H9 (cell line): ENCODE data around the gene OGG1. TPM values are rescaled to one million over a fixed set of nuclear protein-coding genes. Genes with fewer than 3 reads are reported as not detected.

Experiments used
- DNase-seq: peaks from one replicate; pipeline ENCODE4 v3.0.0-alpha.2; 2017
- H2AFZ ChIP-seq: one replicate; pipeline ENCODE4 v1.6.1; 2013; ENCODE audit warnings: mild to moderate bottlenecking, low read length, control low read depth, moderate library complexity
- H2AK5ac ChIP-seq: 2 replicates; pipeline ENCODE4 v1.6.1; 2013; ENCODE audit warnings: low read length, control low read depth, mixed read lengths; ENCODE audit not compliant: insufficient read length
- H2BK120ac ChIP-seq: one replicate; pipeline ENCODE4 v1.6.1; 2013; ENCODE audit warnings: low read depth, mild to moderate bottlenecking, low read length, control low read depth, inconsistent platforms; ENCODE audit not compliant: poor library complexity, severe bottlenecking
- H2BK12ac ChIP-seq: 2 replicates; pipeline ENCODE4 v1.6.1; 2013; ENCODE audit warnings: low read length, control low read depth, mixed read lengths, low read depth; ENCODE audit not compliant: insufficient read length
- H2BK15ac ChIP-seq: 2 replicates; pipeline ENCODE4 v1.6.1; 2013; ENCODE audit warnings: low read depth, low read length, control low read depth
- H2BK20ac ChIP-seq: one replicate; pipeline ENCODE4 v1.6.1; 2013; ENCODE audit warnings: low read depth, mild to moderate bottlenecking, low read length, control low read depth, inconsistent platforms; ENCODE audit not compliant: poor library complexity, severe bottlenecking
- H2BK5ac ChIP-seq: 2 replicates; pipeline ENCODE4 v1.6.1; 2013; ENCODE audit warnings: low read length, control low read depth, mixed read lengths; ENCODE audit not compliant: insufficient read length
- H3K14ac ChIP-seq: 2 replicates; pipeline ENCODE4 v1.6.1; 2013; ENCODE audit warnings: low read length, control low read depth; ENCODE audit not compliant: insufficient read depth
- H3K18ac ChIP-seq: 2 replicates; pipeline ENCODE4 v1.6.1; 2013; ENCODE audit warnings: low read depth, mild to moderate bottlenecking, mixed read lengths, low read length, control low read depth; ENCODE audit not compliant: insufficient read length
- H3K23ac ChIP-seq: 2 replicates; pipeline ENCODE4 v1.6.1; 2013; ENCODE audit warnings: low read length, control low read depth, mixed read lengths, low read depth; ENCODE audit not compliant: insufficient read length
- H3K23me2 ChIP-seq: 2 replicates; pipeline ENCODE4 v1.6.1; 2013; ENCODE audit warnings: low read depth, mild to moderate bottlenecking, mixed read lengths, low read length, control low read depth; ENCODE audit not compliant: insufficient read length, poor library complexity, severe bottlenecking
- H3K27ac ChIP-seq: 2 replicates; pipeline ENCODE4 v1.5.1; 2013; ENCODE audit warnings: low read length, control low read depth, mixed read lengths, low read depth; ENCODE audit not compliant: insufficient read length
- H3K27me3 ChIP-seq: 2 replicates; pipeline ENCODE4 v1.6.1; 2013; ENCODE audit warnings: low read length, control low read depth, inconsistent platforms; ENCODE audit not compliant: insufficient read depth
- H3K4ac ChIP-seq: 2 replicates; pipeline ENCODE4 v1.6.1; 2013; ENCODE audit warnings: low read depth, mild to moderate bottlenecking, control low read depth, inconsistent platforms, low read length, moderate library complexity
- H3K4me1 ChIP-seq: 2 replicates; pipeline ENCODE4 v1.6.1; 2013; ENCODE audit warnings: low read length, control low read depth, inconsistent platforms; ENCODE audit not compliant: insufficient read depth
- H3K4me2 ChIP-seq: 2 replicates; pipeline ENCODE4 v1.6.1; 2013; ENCODE audit warnings: low read length, control low read depth, mixed read lengths; ENCODE audit not compliant: insufficient read length, insufficient read depth
- H3K56ac ChIP-seq: 2 replicates; pipeline ENCODE4 v1.6.1; 2013; ENCODE audit warnings: low read depth, mild to moderate bottlenecking, mixed read lengths, low read length, control low read depth; ENCODE audit not compliant: insufficient read length
- H3K79me1 ChIP-seq: 2 replicates; pipeline ENCODE4 v1.6.1; 2013; ENCODE audit warnings: low read depth, mild to moderate bottlenecking, moderate library complexity, low read length, control low read depth, inconsistent platforms; ENCODE audit not compliant: insufficient read depth, poor library complexity, severe bottlenecking
- H3K79me2 ChIP-seq: 2 replicates; pipeline ENCODE4 v1.6.1; 2013; ENCODE audit warnings: low read length, control low read depth, inconsistent platforms; ENCODE audit not compliant: insufficient read depth
- H3K9ac ChIP-seq: 2 replicates; pipeline ENCODE4 v1.6.1; 2013; ENCODE audit warnings: low read length, control low read depth, mixed read lengths; ENCODE audit not compliant: insufficient read length; ENCODE audit errors: extremely low read depth
- H3K9me3 ChIP-seq: one replicate; pipeline ENCODE4 v1.6.1; 2013; ENCODE audit warnings: low read depth, low read length, inconsistent platforms; ENCODE audit not compliant: control insufficient read depth
- H3T11ph ChIP-seq: one replicate; pipeline ENCODE4 v1.6.1; 2013; ENCODE audit warnings: mild to moderate bottlenecking, low read length, control low read depth, inconsistent platforms
- H4K20me1 ChIP-seq: one replicate; pipeline ENCODE4 v1.6.1; 2013; ENCODE audit not compliant: control insufficient read depth, insufficient read length, insufficient read depth
- H4K5ac ChIP-seq: 2 replicates; pipeline ENCODE4 v1.6.1; 2013; ENCODE audit warnings: low read depth, mild to moderate bottlenecking, mixed read lengths, low read length, control low read depth; ENCODE audit not compliant: insufficient read length
- H4K8ac ChIP-seq: replicated peaks from 2 replicates; pipeline ENCODE4 v1.6.1; 2013; ENCODE audit warnings: low read length, control low read depth, mixed read lengths, low read depth; ENCODE audit not compliant: insufficient read length
- H4K91ac ChIP-seq: 2 replicates; pipeline ENCODE4 v1.6.1; 2013; ENCODE audit warnings: low read depth, mild to moderate bottlenecking, moderate library complexity, mixed read lengths, low read length, control low read depth; ENCODE audit not compliant: insufficient read length
- H3K27ac Mint-ChIP-seq, 3 experiments: 2 replicates in 2 of 3; 3 replicates in 1 of 3; pipeline ENCODE4 v1.8.0; 2020 to 2021; ENCODE audit warnings: mixed read lengths in 3 of 3, mild to moderate bottlenecking in 1 of 3, moderate library complexity in 1 of 3
- H3K27me3 Mint-ChIP-seq: 2 replicates; pipeline ENCODE4 v1.8.0; 2021; ENCODE audit warnings: low read depth, mild to moderate bottlenecking, moderate library complexity, mixed read lengths
- H3K36me3 Mint-ChIP-seq, 3 experiments: 2 replicates in 2 of 3; 3 replicates in 1 of 3; pipeline ENCODE4 v1.8.0; 2020 to 2021; ENCODE audit warnings: low read depth in 3 of 3, mixed read lengths in 3 of 3; ENCODE audit not compliant: insufficient read depth in 1 of 3
- H3K4me1 Mint-ChIP-seq, 2 experiments: 2 replicates each; pipeline ENCODE4 v1.8.0; 2020; ENCODE audit warnings: mixed read lengths in 2 of 2
- H3K4me3 Mint-ChIP-seq, 2 experiments: 2 replicates in 1 of 2; 3 replicates in 1 of 2; pipeline ENCODE4 v1.8.0; 2020 to 2021; ENCODE audit warnings: mild to moderate bottlenecking in 2 of 2, mixed read lengths in 2 of 2, moderate library complexity in 1 of 2
- H3K9me3 Mint-ChIP-seq, 2 experiments: 2 replicates in 1 of 2; 3 replicates in 1 of 2; pipeline ENCODE4 v1.8.0; 2020; ENCODE audit warnings: mild to moderate bottlenecking in 2 of 2, mixed read lengths in 2 of 2, moderate library complexity in 1 of 2
- CTCF ChIP-seq: fragments of 200-600 bp; sonication (generic); conservative IDR thresholded peaks from 3 replicates; pipeline ENCODE4 v1.8.0; 2021; ENCODE audit warnings: antibody characterized with exemption, mild to moderate bottlenecking
- WGBS: extraction: QIAGEN DNeasy Blood & Tissue Kit; methylation state at CpG from one replicate; pipeline ENCODE4 v1.1.7; 2013; ENCODE audit warnings: missing lambda C conversion rate, low lambda C conversion rate, mixed read lengths; ENCODE audit not compliant: insufficient read length; ENCODE audit errors: extremely low coverage; 5-methylcytosine and 5-hydroxymethylcytosine counted together
- total RNA-seq: library from RNA; stranded (reverse); gene quantifications from 2 replicates; pipeline ENCODE4 v1.2.1, GENCODE V29; 2021

Gene OGG1
- total RNA-seq, 1 experiment from 2014 or later = 43.4 TPM

- H3K9ac ChIP-seq = no peak overlapping the region
- H3K27ac Mint-ChIP-seq = no peak overlapping the region
- WGBS = no CpG with 5 or more reads among the region's 12 CpGs
These were observed 4.2 kb upstream of the OGG1 start for GRCh38 chr3:9745521-9745920.

More at GRCh38 chr3:9745521-9745920, 4.2 kb upstream of the OGG1 start:
- H4K8ac ChIP-seq = no peak overlapping the region
- no peak overlapping the region for H3K14ac ChIP-seq
- DNase-seq = no peak
- H2BK20ac ChIP-seq = no peak overlapping the region
- no peak overlapping the region for H3K4me3 Mint-ChIP-seq
- no peaks in the 10 kb centered on the region for H3K4me1 ChIP-seq
- no peak overlapping the region for H2BK120ac ChIP-seq
- H3K27ac ChIP-seq = no peak overlapping the region
- no peak overlapping the region for H3K4ac ChIP-seq
- no peaks in the 10 kb centered on the region for H3K23me2 ChIP-seq
- no peaks in the 10 kb centered on the region for H3K79me2 ChIP-seq
- no peak for TF ChIP-seq CTCF
- no peak overlapping the region for H3K23ac ChIP-seq
- H3K36me3 Mint-ChIP-seq = peaks cover 54 to 93% (median 79%) of the 10 kb centered on the region in 3 experiments; a peak in 6 of 7 replicates
- H2AK5ac ChIP-seq = no peak overlapping the region
- H4K91ac ChIP-seq = no peak overlapping the region
- H3T11ph ChIP-seq = no peak overlapping the region
- H3K27me3 Mint-ChIP-seq = no peaks in the 10 kb centered on the region; the same call in 1 of the 2 replicates
- H3K18ac ChIP-seq = no peak overlapping the region
- no peaks in the 10 kb centered on the region for H3K79me1 ChIP-seq
- no peak overlapping the region for H2BK15ac ChIP-seq
- no peak overlapping the region for H2AFZ ChIP-seq
- no peak overlapping the region for H4K5ac ChIP-seq
- H3K56ac ChIP-seq = no peak overlapping the region
- peaks cover 10% of the 10 kb centered on the region in 2 experiments for H3K4me1 Mint-ChIP-seq
- no peak overlapping the region for H3K4me2 ChIP-seq
- no peaks in the 10 kb centered on the region for H3K9me3 Mint-ChIP-seq
- no peak overlapping the region for H2BK12ac ChIP-seq
- H3K27me3 ChIP-seq = no peaks in the 10 kb centered on the region
- H2BK5ac ChIP-seq = no peak overlapping the region
- H4K20me1 ChIP-seq = no peaks in the 10 kb centered on the region
- H3K9me3 ChIP-seq = no peaks in the 10 kb centered on the region
